PC-9 (cell line): ENCODE data around the gene PEX14. TPM values are rescaled to one million over a fixed set of nuclear protein-coding genes. Genes with fewer than 3 reads are reported as not detected.
A peak's percentile ranks its signal among the peaks of the same experiment; 100 is the strongest.

ENCODE experiments used
- BruUV-seq: library from RNA; stranded (reverse); fragments of 400-500 nt; replicated peaks from 2 replicates; lab custom pipeline; 2021; lab: Mats Ljungman, UMichigan
- CTCF ChIA-PET: fragments of 300-600 bp; sonication (Branson Sonifier 250); formaldehyde crosslinking; loops from one replicate; lab custom pipeline; 2022; ENCODE audit warnings: antibody characterized with exemption; lab: Charles Lee
- POLR2A ChIA-PET: fragments of 300-600 bp; sonication (Branson Sonifier 250); formaldehyde crosslinking; loops from one replicate; lab custom pipeline; 2022; ENCODE audit warnings: antibody characterized with exemption; ENCODE audit not compliant: unreplicated experiment; lab: Charles Lee
- DNase-seq, 2 experiments: peaks; one replicate each; pipeline versions ENCODE4 v3.0.0 to v3.0.0-alpha.2; 2015 to 2022; ENCODE audit warnings: mixed read lengths in 1 of 2
- H2AFZ ChIP-seq: fragments of 200-600 bp; sonication (generic); 2 replicates; pipeline ENCODE4 v1.8.1; 2017; ENCODE audit warnings: antibody characterized with exemption
- H3F3A ChIP-seq: fragments of 200-600 bp; sonication (generic); 2 replicates; pipeline ENCODE4 v1.8.1; 2017; ENCODE audit warnings: antibody characterized with exemption, mild to moderate bottlenecking, low read depth; ENCODE audit not compliant: insufficient read depth
- H3K27ac ChIP-seq: fragments of 200-600 bp; sonication (generic); 2 replicates; pipeline ENCODE4 v1.6.1; 2016; ENCODE audit warnings: mixed run types
- H3K27me3 ChIP-seq: fragments of 200-600 bp; sonication (generic); 2 replicates; pipeline ENCODE4 v1.6.1; 2016; ENCODE audit warnings: low read depth, mixed run types; ENCODE audit not compliant: insufficient read depth
- H3K36me3 ChIP-seq: fragments of 200-600 bp; sonication (generic); 2 replicates; pipeline ENCODE4 v1.6.1; 2016; ENCODE audit warnings: low read depth, mixed run types
- H3K4me1 ChIP-seq: fragments of 200-600 bp; sonication (generic); replicated peaks from 2 replicates; pipeline ENCODE4 v1.6.1; 2016; ENCODE audit warnings: mixed run types; ENCODE audit not compliant: insufficient read depth
- H3K4me2 ChIP-seq: fragments of 200-600 bp; sonication (generic); 2 replicates; pipeline ENCODE4 v1.6.1; 2017; ENCODE audit warnings: mixed run types
- H3K4me3 ChIP-seq: fragments of 200-600 bp; sonication (generic); 2 replicates; pipeline ENCODE4 v1.6.1; 2016; ENCODE audit warnings: mixed run types
- H3K79me2 ChIP-seq: fragments of 200-600 bp; sonication (generic); 2 replicates; pipeline ENCODE4 v1.6.1; 2017; ENCODE audit warnings: low read depth, mixed run types
- H3K9me2 ChIP-seq: fragments of 200-600 bp; sonication (generic); 2 replicates; pipeline ENCODE4 v1.8.1; 2017; ENCODE audit warnings: mild to moderate bottlenecking; ENCODE audit not compliant: insufficient read depth
- H3K9me3 ChIP-seq: fragments of 200-600 bp; sonication (generic); 2 replicates; pipeline ENCODE4 v1.8.1; 2016; ENCODE audit warnings: low read depth; ENCODE audit not compliant: insufficient read depth
- H4K20me1 ChIP-seq: fragments of 200-600 bp; sonication (generic); 2 replicates; pipeline ENCODE4 v1.8.1; 2017; ENCODE audit not compliant: insufficient read depth
- CTCF ChIP-seq: fragments of 200-600 bp; sonication (generic); conservative IDR thresholded peaks from 2 replicates; pipeline ENCODE4 v1.6.1; 2017; ENCODE audit warnings: mixed run types, antibody characterized with exemption, mild to moderate bottlenecking, moderate library complexity
- EZH2 ChIP-seq: fragments of 200-600 bp; sonication (generic); IDR thresholded peaks from 2 replicates; pipeline ENCODE4 v1.8.0; 2017; ENCODE audit warnings: antibody characterized with exemption, low read depth
- intact Hi-C: fragments of 100-400 bp; cut with micrococcal nuclease; formaldehyde crosslinking; loops from one replicate; pipeline ENCODE4 v1.10.0; 2022; ENCODE audit not compliant: unreplicated experiment
- total RNA-seq: library from RNA; stranded (reverse); gene quantifications from 2 replicates; pipeline ENCODE4 v1.2.3, GENCODE V29; 2021

PEX14 gene
- total RNA-seq, 1 experiment from 2014 or later = 28.3 TPM

GRCh38 chr1:10457875-10458274 lies 16.9 kb upstream of the PEX14 start:
- intact Hi-C loops = no loop called here
- H3K36me3 ChIP-seq = 0 out of 2 replicates have a peak, but pooled peaks cover 3% of the 10 kb centered on the region
- POLR2A ChIA-PET = interaction anchor here (0.6 kb wide), 2 partner anchors 10 to 37 kb away, joined by 4 to 6 read pairs; no protein-coding TSS in a partner anchor
- peaks cover 25% of the 10 kb centered on the region for H3F3A ChIP-seq
- no peak overlapping the region for H3K4me3 ChIP-seq
- H4K20me1 ChIP-seq = no peaks in the 10 kb centered on the region
- 0 out of 2 replicates have a peak, but pooled peaks cover 3% of the 10 kb centered on the region for H3K79me2 ChIP-seq
- H2AFZ ChIP-seq = no peak overlapping the region
- no peak overlapping the region for H3K27ac ChIP-seq
- BruUV-seq = no TSS peak
- H3K9me3 ChIP-seq = no peaks in the 10 kb centered on the region
- no peak for DNase-seq
- no peaks in the 10 kb centered on the region for H3K9me2 ChIP-seq
- TF ChIP-seq EZH2 (no peak), CTCF (no peak)
- no peaks in the 10 kb centered on the region for H3K27me3 ChIP-seq
- no peak overlapping the region for H3K4me2 ChIP-seq
- H3K4me1 ChIP-seq = peaks cover 19% of the 10 kb centered on the region
- CTCF ChIA-PET = no interaction called here

- H3K79me2 ChIP-seq = 0 out of 2 replicates have a peak, but pooled peaks cover 3% of the 10 kb centered on the region
- BruUV-seq = no TSS peak
- H3K4me2 ChIP-seq = peak overlapping the region; percentile 20
- TF ChIP-seq EZH2 (no peak), CTCF (no peak)
- intact Hi-C loops = no loop called here
- no peaks in the 10 kb centered on the region for H4K20me1 ChIP-seq
- peak; percentile 70 to 97 for DNase-seq
- peaks cover 19% of the 10 kb centered on the region for H3K4me1 ChIP-seq
- peak overlapping the region; percentile 78 for H3K27ac ChIP-seq
- no peak overlapping the region for H3K4me3 ChIP-seq
- no peak overlapping the region for H2AFZ ChIP-seq
- POLR2A ChIA-PET = interaction anchor here (0.6 kb wide), 1 partner anchor 44 kb away, joined by 3 read pairs; no protein-coding TSS in a partner anchor
- H3K27me3 ChIP-seq = no peaks in the 10 kb centered on the region
- H3F3A ChIP-seq = peaks cover 30% of the 10 kb centered on the region
- no peaks in the 10 kb centered on the region for H3K9me2 ChIP-seq
- H3K36me3 ChIP-seq = 0 out of 2 replicates have a peak, but pooled peaks cover 3% of the 10 kb centered on the region
- CTCF ChIA-PET = interaction anchor here (0.5 kb wide), 1 partner anchor 483 kb away, joined by 3 read pairs; no protein-coding TSS in a partner anchor
- H3K9me3 ChIP-seq = no peaks in the 10 kb centered on the region
These were observed 15.6 kb upstream of the PEX14 start for GRCh38 chr1:10459184-10459583.

GRCh38 chr1:10467078-10467477 lies 7.7 kb upstream of the PEX14 start:
- CTCF ChIA-PET = interaction anchor here (0.7 kb wide), 2 partner anchors 37 to 55 kb away, joined by 3 to 4 read pairs; partner anchors contain the start of gene CENPS
- TF ChIP-seq CTCF (no peak), EZH2 (no peak)
- intact Hi-C loops = no loop called here
- Histone ChIP-seq H3K9me3 (no peaks in the 10 kb centered on the region), H4K20me1 (peaks cover 4% of the 10 kb centered on the region; the same call in 1 of the 2 replicates), H3K4me3 (no peak overlapping the region), H2AFZ (no peak overlapping the region), H3F3A (peaks cover 16% of the 10 kb centered on the region; the same call in 1 of the 2 replicates), H3K36me3 (no peaks in the 10 kb centered on the region), H3K27me3 (no peaks in the 10 kb centered on the region), H3K4me2 (no peak overlapping the region), H3K79me2 (peaks cover 13% of the 10 kb centered on the region), H3K4me1 (no peaks in the 10 kb centered on the region), H3K9me2 (no peaks in the 10 kb centered on the region), H3K27ac (no peak overlapping the region)
- no TSS peak for BruUV-seq
- no peak for DNase-seq
- POLR2A ChIA-PET = no interaction called here
